Kidney (tissue), 14 donors: ENCODE measurements around the gene OSBPL2. TPM values are rescaled to one million over a fixed set of nuclear protein-coding genes. Genes with fewer than 3 reads are reported as not detected.

Experiments used
- DNase-seq, 5 donors: peaks; one replicate each; pipeline ENCODE4 v3.0.0-alpha.2; 2013 to 2020
- FAIRE-seq: peaks from 2 replicates; lab custom pipeline; 2012; peaks lifted over from hg19 to GRCh38; lab: Jason Lieb, UNC
- H3K27ac ChIP-seq, 2 donors: one replicate each; pipeline ENCODE4 v1.7.0; 2013; ENCODE audit warnings: low read depth in 2 of 2, low read length in 2 of 2, inconsistent platforms in 1 of 2
- H3K27me3 ChIP-seq: one replicate; pipeline ENCODE4 v1.7.1; 2013; ENCODE audit warnings: low read length, inconsistent platforms; ENCODE audit not compliant: control insufficient read depth, insufficient read depth
- H3K36me3 ChIP-seq, 3 donors: one replicate each; pipeline versions ENCODE4 v1.7.0 to v1.7.1; 2013; ENCODE audit warnings: low read length in 3 of 3, control low read depth in 1 of 3, inconsistent platforms in 1 of 3; ENCODE audit not compliant: insufficient read depth in 3 of 3, control insufficient read depth in 2 of 3
- H3K4me1 ChIP-seq, 3 donors: one replicate each; pipeline versions ENCODE4 v1.7.0 to v1.7.1; 2013; ENCODE audit warnings: low read length in 3 of 3, inconsistent platforms in 1 of 3, low read depth in 1 of 3; ENCODE audit not compliant: control insufficient read depth in 2 of 3, insufficient read depth in 2 of 3
- H3K4me3 ChIP-seq, 3 donors: one replicate each; pipeline versions ENCODE4 v1.7.0 to v1.8.1; 2013; ENCODE audit warnings: low read length in 3 of 3, control low read depth in 1 of 3, inconsistent platforms in 1 of 3
- H3K9ac ChIP-seq, 3 donors: one replicate each; pipeline versions ENCODE4 v1.7.0 to v1.7.1; 2013; ENCODE audit warnings: low read length in 3 of 3, control low read depth in 1 of 3, inconsistent platforms in 1 of 3
- H3K9me3 ChIP-seq, 3 donors: one replicate each; pipeline versions ENCODE4 v1.7.0 to v1.7.1; 2013; ENCODE audit warnings: low read length in 3 of 3, control low read depth in 1 of 3, inconsistent platforms in 1 of 3; ENCODE audit not compliant: control insufficient read depth in 2 of 3, insufficient read depth in 1 of 3
- intact Hi-C: fragments of 100-400 bp; cut with DNase I; formaldehyde crosslinking; loops from one replicate; pipeline ENCODE4 v1.11.1; 2022
- polyA plus RNA-seq: library from polyadenylated mRNA; stranded (reverse); fragments of 350-450 nt; fragmentation: Illumina TruSeq; extraction: RNeasy Lipid Tissue Mini Kit (QIAGEN cat#74804); gene quantifications from one replicate; pipeline ENCODE4 v1.2.3, GENCODE V29; 2014; ENCODE audit warnings: low read depth, low replicate concordance; ENCODE audit not compliant: insufficient read depth
- total RNA-seq: library from RNA; stranded (reverse); fragmentation: NEBNext Ultra II Directional; extraction: Animal tissue kit (Norgen Biotek cat#: 25700); gene quantifications from one replicate; pipeline ENCODE4 v1.2.1, GENCODE V29; 2021
- TF ChIP-seq, protein P1 (sequence below): IDR thresholded peaks from 3 replicates; pipeline ENCODE4 v1.5.1; 2012; ENCODE audit warnings: mild to moderate bottlenecking, moderate library complexity, borderline replicate concordance; ENCODE audit not compliant: insufficient read depth; ENCODE audit errors: extremely low read depth
- donor health status: control.
- donor health status: control.
- donor health status: control.
- donor health status: control.
- donor health status: control.
- donor health status: DM: yes; HTN: yes; CAD: no.
- donor health status: Normal renal cell carcinoma (clear cell type).

Gene OSBPL2
- total and polyA plus RNA-seq, 2 donors from 2014 or later, result 20.4 to 57.1 TPM

DNA sequence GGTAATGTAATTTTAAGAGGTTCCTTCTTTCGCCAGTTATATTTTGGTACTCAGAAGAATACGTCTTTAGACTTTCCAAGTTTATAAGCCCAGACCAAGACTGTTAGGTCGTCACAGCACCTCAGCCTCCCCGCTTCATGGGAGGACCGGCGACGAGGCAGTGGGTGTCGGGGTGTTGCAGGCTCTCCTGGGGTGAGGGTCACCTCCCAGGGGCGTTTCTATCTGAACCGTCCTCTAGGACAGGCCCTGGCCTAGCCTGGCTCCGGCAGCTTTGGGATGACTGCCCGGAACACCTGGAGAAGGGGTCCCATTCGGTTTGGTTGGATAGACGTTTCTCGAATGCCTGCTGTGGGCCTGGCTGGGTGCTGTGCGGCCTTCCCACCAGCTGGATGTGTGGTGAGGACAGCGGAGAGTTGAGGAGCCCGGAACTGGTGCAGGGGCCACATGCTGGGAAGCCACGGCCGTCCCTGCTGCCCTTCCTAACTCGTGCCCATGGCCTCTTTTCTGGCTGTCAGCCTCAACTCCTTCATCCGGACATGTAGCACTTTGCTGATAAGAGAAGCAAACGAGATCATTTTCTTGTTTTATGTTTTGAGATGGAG is 1.1 kb downstream of the OSBPL2 start:
- H3K27ac ChIP-seq, result peak overlapping the region; percentile 57 to 64
- no peaks in the 10 kb centered on the region for H3K27me3 ChIP-seq
- DNase-seq (peak in 1 of 5 donors; percentile 70), FAIRE-seq (no peak)
- peaks cover 3 to 18% (median 6%) of the 10 kb centered on the region in 3 donors for H3K4me1 ChIP-seq
- H3K9ac ChIP-seq, result peak overlapping the region; percentile 37 to 55 (median 38)
- TF ChIP-seq, protein P1, sequence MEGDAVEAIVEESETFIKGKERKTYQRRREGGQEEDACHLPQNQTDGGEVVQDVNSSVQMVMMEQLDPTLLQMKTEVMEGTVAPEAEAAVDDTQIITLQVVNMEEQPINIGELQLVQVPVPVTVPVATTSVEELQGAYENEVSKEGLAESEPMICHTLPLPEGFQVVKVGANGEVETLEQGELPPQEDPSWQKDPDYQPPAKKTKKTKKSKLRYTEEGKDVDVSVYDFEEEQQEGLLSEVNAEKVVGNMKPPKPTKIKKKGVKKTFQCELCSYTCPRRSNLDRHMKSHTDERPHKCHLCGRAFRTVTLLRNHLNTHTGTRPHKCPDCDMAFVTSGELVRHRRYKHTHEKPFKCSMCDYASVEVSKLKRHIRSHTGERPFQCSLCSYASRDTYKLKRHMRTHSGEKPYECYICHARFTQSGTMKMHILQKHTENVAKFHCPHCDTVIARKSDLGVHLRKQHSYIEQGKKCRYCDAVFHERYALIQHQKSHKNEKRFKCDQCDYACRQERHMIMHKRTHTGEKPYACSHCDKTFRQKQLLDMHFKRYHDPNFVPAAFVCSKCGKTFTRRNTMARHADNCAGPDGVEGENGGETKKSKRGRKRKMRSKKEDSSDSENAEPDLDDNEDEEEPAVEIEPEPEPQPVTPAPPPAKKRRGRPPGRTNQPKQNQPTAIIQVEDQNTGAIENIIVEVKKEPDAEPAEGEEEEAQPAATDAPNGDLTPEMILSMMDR, result no peak
- intact Hi-C loops, result no loop called here
- H3K9me3 ChIP-seq, result no peaks in the 10 kb centered on the region
- H3K4me3 ChIP-seq, result peak overlapping the region; percentile 57 to 77 (median 77)
- H3K36me3 ChIP-seq, result no peaks in the 10 kb centered on the region

DNA sequence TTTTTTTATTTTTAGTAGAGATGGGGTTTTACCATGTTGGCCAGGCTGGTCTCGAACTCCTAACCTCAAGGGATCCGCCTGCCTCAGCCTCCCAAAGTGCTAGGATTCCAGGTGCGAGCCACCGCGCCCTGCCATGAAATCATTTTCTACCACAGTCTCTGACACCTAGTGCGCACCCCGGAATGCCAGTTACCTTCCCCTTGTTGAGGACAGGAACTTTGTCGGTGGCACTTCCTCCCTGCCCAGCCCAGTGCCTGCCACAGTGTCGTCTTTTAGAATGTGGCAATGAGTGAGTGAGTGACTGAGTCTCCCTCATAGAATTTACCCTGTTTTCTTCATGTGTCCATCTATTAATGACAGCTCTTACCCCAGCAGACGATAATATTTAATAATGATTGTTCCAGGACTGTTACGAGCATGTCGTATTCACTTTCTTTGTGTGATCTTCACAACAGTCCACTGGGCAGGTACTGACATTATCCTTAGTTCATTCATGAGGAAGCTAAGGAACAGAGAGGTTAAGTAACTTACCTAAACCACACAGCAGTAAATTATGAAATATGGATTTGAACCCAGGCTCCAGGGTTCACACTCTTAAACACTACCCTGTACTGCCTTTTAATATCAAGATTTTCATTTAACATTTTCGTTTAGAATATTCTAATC is 1.8 kb downstream of the OSBPL2 start:
- intact Hi-C loops, result no loop called here
- H3K4me1 ChIP-seq, result peaks cover 3 to 20% (median 6%) of the 10 kb centered on the region in 3 donors
- H3K27ac ChIP-seq, result no peak overlapping the region
- FAIRE-seq (no peak), DNase-seq (no peak)
- H3K9me3 ChIP-seq, result no peaks in the 10 kb centered on the region
- TF ChIP-seq, protein P1, result no peak
- no peaks in the 10 kb centered on the region for H3K36me3 ChIP-seq
- H3K4me3 ChIP-seq, result no peak overlapping the region
- H3K27me3 ChIP-seq, result no peaks in the 10 kb centered on the region
- no peak overlapping the region for H3K9ac ChIP-seq

DNA sequence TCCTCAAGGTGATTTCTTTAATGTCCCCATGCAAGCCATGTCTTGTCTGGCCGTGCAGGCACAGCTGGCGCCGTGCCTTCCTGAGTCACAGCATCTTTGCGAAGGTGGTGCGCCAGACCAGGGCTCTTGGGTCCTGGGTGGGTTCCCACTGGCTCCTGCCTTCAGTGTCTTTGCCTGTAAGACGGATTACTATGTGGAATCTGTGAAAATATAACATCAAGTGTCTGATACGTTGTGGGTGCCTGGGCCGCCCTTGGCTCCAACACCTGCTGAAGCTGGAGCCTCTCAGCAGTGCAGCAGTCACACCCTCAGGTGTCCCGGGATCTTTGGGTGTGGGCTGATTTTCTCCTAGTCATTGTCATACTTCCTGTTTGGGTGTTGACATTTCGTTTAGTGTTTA is 3.2 kb downstream of the OSBPL2 start:
- Histone ChIP-seq H3K4me3 (no peak overlapping the region), H3K4me1 (peaks cover 3 to 26% (median 10%) of the 10 kb centered on the region in 3 donors), H3K9ac (no peak overlapping the region), H3K27ac (no peak overlapping the region), H3K27me3 (no peaks in the 10 kb centered on the region), H3K36me3 (no peaks in the 10 kb centered on the region), H3K9me3 (no peaks in the 10 kb centered on the region)
- DNase-seq, result no peak
- FAIRE-seq, result no peak
- TF ChIP-seq, protein P1, result no peak
- intact Hi-C loops, result no loop called here
